Glomerular endothelial cell (primary cell): ENCODE results near the gene DAPK2. TPM values are rescaled to one million over a fixed set of nuclear protein-coding genes. Genes with fewer than 3 reads are reported as not detected.

Source experiments
- DNase-seq: peaks from one replicate; pipeline ENCODE4 v3.0.0-alpha.2; 2011; ENCODE audit warnings: low read depth, low spot score; ENCODE audit errors: extremely low read depth
- total RNA-seq: library from RNA; depleted of rRNA; stranded (reverse); fragments of >200 nt; gene quantifications from 2 replicates; pipeline ENCODE4 v1.2.3, GENCODE V29; 2015

DAPK2 gene
- total RNA-seq, 1 donor from 2014 or later, result 22.3 TPM

- DNase-seq, result no peak
Measured at GRCh38 chr15:64000183-64000951, 45.9 kb downstream of the DAPK2 start.

GRCh38 chr15:63999177-63999576, 47.1 kb downstream of the DAPK2 start:
- DNase-seq, result no peak

- DNase-seq, result no peak
Measured at GRCh38 chr15:63998489-63998888, 47.8 kb downstream of the DAPK2 start.

GRCh38 chr15:63997715-63998442, 48.4 kb downstream of the DAPK2 start:
- DNase-seq, result no peak

- no peak for DNase-seq
Measured at GRCh38 chr15:63996794-63997357, 49.4 kb downstream of the DAPK2 start.

- DNase-seq, result no peak
Measured at GRCh38 chr15:63995789-63996188, 50.5 kb downstream of the DAPK2 start.

GRCh38 chr15:63994073-63994600, 52.1 kb downstream of the DAPK2 start:
- DNase-seq, result no peak

- no peak for DNase-seq
Measured at GRCh38 chr15:63992300-63992699, 54.0 kb downstream of the DAPK2 start.

GRCh38 chr15:63991706-63992105, 54.6 kb downstream of the DAPK2 start:
- no peak for DNase-seq

- DNase-seq, result no peak
Measured at GRCh38 chr15:63990454-63990853, 55.8 kb downstream of the DAPK2 start.

GRCh38 chr15:63987796-63988378, 58.4 kb downstream of the DAPK2 start:
- no peak for DNase-seq

GRCh38 chr15:63986751-63987341, 59.4 kb downstream of the DAPK2 start:
- no peak for DNase-seq

GRCh38 chr15:63986185-63986680, 60.1 kb downstream of the DAPK2 start:
- no peak for DNase-seq

- DNase-seq, result no peak
Measured at GRCh38 chr15:63985221-63986184, 60.8 kb downstream of the DAPK2 start.

GRCh38 chr15:63984331-63984730, 62.0 kb downstream of the DAPK2 start:
- no peak for DNase-seq

- no peak for DNase-seq
Measured at GRCh38 chr15:63983061-63983711, 63.1 kb downstream of the DAPK2 start.

GRCh38 chr15:63982381-63982854, 63.9 kb downstream of the DAPK2 start:
- DNase-seq, result no peak

- no peak for DNase-seq
Measured at GRCh38 chr15:63981596-63982320, 64.5 kb downstream of the DAPK2 start.
